Stimulated activated CD8-positive, alpha-beta memory T cell treated with anti-CD3 and anti-CD28 coated beads, Interleukin-2, amount 100 ng/mL, for 48 hours (primary cell): ENCODE results near the gene ETS1.
A peak's percentile ranks its signal among the peaks of the same experiment; 100 is the strongest.

Source experiments
- DNase-seq, 2 donors: peaks; one replicate each; pipeline ENCODE4 v3.0.0-alpha.2; 2020; ENCODE audit warnings: low read depth in 2 of 2

ETS1 gene

DNA sequence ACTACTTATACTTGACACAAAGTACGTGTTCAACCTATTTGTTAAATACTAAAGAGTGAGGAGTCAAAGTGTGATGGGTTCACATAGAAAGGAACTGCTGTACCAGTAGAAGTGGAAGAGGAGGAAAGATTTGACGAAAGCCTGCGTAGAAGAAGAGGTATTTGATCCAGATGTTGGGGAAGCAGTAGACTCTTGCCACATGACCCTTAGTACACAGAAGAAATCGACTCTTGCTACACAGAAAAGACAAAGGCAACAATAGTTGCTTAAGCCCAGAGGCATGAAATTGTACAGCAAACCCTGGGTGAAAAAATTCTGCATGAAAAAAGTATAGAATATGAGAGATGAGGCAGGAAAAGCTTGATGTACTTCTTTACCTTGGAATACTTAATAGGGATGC is 152.9 kb downstream of the ETS1 start:
- no peak for DNase-seq

DNA sequence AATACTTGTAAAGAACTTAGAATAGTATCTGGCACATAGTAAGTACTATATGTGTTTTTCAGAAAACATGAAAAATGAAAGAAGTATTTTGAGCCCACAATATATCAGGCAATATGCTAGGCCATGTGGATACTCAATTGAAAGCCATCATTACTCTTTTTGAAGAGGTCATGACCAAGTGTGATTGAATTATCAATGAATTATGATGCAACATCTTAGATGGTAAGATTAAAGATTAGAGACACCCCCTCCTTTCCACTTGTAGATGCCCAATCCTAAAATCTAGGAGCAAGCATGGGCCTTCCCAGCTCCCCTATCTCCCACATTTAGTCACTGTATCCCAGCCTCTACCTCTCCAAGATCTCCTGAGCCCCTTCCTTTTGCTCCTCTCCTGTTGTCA is 154.4 kb downstream of the ETS1 start:
- DNase-seq: no peak

DNA sequence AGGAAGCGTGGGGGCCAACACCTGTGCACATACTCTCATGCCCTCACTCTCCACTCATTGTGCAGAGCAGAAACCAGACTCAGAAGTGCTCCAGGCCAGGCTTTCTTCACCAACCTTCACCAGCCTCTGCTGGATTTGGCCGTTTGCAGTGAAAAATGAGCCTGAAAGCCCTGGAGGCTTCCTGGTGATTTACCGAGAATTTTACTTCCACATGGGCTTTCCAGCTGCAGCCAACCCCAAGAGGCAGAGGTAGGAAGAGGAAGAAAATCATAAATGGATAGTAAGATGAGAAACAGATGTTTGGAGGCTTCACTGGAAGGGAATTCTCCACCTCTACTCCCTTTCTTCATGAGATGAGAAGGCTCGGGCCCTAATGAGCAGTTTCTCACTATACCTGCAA is 155.4 kb downstream of the ETS1 start:
- no peak for DNase-seq

DNA sequence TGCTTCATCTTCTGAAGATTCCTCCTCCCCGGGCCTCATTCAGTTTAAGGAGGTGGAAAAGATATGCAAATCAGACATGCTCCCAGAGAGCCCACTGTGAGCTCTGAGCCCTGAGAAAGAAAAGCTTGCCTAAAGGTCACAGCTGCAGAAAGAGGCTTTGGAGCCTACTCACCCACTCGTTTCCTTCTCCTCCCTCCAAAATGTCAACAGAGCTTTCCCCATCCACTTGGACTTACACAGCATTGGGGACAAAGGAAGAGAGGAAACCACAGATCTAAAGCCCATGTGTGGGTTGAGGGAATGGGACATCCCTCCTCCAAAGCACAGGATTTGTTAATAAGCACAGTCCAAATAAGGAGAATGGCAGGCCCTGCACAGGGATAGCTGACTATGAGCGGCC is 158.4 kb downstream of the ETS1 start:
- no peak for DNase-seq

DNA sequence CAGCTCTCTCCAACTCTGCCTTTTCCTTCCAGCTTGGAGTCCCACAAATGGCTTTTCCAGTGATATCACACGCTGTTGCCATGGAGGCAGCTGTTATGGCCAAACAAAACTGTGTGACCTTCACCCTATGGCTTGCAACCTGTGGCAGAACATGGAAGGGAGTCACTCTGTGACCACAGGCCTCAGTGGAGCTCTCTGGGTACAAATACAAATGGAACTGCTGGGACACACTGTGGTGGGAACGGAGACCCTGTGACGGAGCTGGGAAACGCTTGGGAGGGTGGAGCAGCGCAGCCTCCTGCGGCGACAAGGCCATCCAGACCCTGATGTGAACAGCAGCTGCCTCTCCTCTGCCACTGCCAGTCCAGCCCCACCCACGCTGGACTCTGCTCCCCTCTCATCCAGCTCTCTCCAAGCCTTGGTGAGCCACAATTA is 162.5 kb downstream of the ETS1 start:
- DNase-seq: no peak

DNA sequence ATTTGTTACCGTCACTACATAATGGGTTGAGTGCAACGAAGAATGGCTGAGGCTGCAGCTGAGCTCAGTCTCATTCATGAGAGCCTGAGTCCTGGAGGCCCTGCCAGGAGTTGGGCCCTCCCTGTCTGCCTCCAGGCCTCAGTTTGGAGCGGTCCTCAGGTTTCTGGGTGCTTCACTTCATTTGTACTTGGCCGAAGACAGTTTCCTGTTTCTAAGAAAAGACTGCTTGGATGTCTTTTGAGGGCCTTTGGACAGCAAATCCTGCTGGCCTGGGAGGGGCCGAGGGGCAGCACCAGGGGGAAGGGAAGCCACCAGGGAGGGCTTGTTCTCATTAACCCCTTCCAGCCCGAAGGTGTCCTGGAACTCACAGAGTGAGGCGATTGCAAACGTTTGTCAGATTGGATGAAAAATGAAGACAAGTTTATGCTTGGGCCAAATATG is 163.1 kb downstream of the ETS1 start:
- no peak for DNase-seq

DNA sequence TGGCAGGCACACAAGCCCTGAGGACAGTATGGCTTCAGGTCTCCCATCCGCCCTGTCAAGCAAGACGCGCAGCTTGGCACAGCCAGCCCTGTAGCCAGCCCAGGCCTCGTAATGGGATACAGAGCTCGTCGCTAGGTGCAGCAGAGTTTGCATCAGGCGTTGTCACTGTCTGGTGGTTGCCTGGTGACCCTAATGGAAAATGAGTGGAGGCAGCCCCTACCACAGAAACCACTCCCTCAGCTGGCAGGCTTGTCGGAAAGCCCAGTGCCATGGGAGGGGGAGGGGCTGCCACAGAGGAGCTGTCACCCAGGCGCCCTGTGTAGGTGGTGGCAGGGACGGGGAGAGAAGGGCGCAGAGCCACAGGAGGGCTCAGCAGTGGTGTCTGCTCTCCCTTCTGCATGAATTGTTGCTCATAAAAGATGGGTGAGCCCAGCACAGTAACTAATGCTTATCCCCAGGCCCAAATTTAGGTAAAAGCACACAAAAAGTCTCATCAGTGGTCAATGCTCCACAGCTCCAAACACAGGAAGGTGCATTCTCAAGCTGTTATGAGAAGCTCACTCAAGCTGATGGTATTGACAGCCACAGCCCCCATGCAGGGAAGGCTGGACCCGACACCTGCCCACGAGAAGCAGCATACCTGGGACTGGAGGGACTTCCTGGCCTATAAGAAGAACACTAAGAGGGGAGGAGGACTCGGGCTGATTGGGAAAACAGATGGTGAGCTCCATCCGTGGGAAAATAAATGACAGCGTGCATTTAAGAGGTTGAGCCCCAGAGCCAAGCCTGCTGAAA is 164.6 kb downstream of the ETS1 start:
- DNase-seq: peak; percentile 88 to 93

DNA sequence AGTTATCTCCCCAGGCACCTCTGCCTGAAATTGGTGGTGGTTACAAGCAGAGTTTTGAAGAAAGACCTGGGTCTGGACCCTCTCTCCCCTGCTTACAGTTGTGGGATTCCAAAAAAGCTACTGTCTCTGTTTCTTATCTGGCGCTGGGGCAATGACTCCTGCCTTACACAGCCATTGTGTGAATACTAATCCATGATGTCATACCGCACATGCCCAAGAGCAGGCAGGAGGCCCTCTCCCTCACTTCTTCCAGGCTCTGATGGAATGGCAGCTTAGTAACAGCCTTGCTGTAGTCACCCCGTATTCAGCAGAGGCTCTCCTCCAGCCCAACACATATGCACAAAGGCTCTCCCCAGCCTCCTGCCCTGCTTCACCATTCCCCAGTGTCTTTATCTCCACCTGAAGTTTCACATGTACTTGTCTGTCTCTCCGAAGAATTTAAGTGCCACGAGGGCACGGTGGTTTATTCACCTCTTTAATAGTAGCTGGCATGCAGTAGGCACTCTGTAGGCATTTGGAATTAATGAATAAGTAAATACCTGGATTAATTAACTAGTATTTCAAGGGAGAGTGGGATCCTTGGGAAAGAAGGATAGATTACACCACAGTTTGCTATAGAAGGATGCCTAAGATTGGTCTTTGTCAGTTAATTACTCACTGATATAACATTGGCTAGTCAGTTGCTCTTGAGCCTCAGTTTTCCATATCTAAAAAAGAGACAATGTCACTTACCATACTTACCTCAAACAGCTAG is 165.6 kb downstream of the ETS1 start:
- no peak for DNase-seq

DNA sequence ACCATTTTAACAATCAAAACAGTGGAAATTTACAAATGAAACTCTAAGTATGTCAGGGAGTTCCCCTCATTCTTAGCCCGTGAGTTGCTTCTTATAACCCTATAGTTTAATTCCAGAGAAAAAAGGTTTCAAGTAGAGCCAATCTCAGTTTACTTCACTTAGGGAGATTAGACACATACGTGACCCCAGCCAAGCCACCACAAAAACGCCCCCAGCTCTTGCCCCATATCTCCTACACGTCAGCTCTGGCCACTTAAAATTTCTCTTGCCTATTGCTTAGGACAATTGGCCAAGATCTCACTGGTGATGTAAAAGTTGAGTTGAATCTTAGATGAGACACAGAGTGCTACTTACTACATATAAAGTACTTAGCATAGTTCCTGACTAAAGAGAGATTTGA is 166.4 kb downstream of the ETS1 start:
- no peak for DNase-seq

DNA sequence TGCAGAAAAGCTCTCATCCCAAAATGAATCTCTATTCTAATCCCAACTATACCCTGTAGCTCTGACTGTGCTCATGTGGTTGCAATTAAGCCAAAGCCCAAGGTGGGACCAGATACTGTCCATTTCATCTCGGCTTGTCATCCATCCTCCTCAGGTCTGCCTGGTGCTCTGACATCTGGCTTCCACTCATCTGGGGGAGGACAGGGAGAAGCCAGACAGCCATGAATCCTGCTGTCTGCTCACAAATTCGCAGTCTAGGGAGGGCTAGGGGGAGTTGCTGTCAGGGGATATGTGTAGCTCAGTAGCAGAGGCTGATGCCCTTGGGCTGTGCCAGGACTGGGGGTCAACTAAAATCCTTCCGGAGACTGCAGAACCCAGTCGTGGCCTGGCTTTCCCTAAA is 167.1 kb downstream of the ETS1 start:
- no peak for DNase-seq

DNA sequence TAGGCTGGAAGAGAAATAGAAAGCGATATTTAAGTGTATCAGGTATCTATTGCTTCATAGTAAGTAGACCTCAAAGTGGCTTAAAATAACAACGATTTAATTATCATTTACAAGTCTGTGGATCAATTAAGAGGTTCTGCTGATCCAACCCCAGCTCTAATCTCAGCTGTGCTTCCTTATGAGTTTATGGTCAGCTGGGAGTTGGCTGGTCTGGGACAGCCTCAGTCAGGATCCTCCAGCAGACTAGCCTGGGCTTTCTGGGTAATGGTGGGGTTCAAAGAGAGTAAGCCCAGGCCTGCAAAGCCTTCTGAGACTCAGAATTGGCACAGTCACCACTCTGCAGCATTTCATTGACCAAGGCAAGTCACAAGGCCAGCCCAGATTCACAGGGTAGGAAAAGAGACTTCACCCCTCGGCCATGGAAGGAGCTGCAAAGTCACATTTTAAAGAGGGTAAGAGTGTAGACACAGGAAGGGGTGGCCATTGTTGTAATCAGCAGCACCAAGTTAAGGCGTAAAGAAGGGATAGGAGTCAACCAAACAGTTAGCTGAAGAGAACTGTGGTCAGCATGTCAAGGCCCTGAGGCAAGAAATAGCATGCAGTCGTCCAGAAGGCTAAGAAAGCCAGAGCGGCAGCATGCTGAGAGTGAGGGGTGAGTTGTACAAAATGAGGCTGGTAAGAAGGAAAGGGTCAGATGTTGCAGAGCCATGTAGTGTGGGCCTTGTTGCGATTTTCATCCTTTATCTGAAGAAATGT is 168.2 kb downstream of the ETS1 start:
- DNase-seq: no peak

DNA sequence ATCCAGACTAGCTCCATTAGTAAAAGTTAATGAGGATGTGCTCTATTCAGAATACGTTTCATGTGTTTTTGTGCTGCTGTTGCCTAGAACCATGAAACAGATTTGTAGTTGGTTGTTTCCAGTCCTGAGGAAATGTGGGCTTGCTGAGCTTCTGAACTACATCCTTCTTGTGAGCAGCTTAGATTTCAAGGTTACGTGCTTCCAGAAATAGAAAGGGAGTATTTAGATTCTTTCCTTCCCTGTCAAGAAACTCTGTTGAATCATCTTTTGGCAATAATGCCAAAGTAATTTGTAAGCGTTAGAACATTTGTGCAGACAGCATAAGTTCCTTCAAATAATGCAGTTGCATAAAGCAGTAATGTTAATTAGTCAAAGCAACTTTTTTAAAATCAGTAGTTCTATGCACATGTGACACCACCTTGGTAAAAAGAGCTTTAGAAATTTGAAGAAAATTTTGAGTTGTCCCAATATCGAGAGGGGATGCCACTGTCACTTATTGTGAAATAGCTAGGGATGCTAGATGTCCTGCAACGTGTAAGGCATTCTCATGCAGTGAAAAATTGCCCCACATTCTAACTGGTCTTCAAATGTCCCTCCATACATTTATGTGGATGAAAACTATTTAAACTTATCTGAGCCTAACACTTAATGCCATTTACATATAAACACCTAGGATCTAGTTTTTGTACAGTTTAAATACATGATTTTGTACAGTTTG is 169.6 kb downstream of the ETS1 start:
- no peak for DNase-seq

DNA sequence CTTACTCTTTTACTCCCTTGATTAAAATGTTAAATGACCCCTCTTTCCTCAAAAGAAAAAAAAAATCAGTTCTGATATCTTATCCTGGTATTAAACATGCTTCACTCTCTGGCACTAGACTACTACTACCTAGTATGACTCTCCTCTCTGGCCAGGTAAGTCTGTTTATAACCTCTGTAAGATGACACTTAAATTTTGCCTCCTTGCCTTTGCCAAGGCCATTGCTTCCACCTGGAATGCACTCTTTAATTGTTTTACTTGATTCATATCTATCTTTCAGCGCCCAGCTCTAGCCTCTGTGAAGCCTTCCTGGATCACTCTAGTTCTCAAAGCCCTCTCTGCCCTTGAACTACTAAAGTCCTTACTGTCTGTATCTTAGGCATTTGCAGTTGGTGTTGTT is 170.4 kb downstream of the ETS1 start:
- DNase-seq: no peak

DNA sequence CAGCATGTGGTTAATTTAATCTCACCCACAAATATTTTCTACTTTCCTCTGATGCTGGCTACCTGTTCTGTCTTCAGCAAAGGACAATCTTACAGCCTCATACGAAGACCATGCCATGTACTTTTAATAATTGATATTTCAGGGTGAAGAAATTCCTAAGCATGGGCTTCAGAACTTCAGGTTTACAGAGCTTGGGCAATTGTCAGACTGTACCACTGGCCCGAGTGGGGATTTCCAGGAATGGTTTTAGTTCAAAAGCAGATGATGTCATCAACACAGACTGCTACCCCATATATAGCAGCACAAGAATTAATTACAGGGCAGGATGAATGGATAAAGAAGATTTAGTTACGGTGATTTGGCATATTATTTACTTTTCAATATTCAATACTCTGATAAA is 171.8 kb downstream of the ETS1 start:
- no peak for DNase-seq

DNA sequence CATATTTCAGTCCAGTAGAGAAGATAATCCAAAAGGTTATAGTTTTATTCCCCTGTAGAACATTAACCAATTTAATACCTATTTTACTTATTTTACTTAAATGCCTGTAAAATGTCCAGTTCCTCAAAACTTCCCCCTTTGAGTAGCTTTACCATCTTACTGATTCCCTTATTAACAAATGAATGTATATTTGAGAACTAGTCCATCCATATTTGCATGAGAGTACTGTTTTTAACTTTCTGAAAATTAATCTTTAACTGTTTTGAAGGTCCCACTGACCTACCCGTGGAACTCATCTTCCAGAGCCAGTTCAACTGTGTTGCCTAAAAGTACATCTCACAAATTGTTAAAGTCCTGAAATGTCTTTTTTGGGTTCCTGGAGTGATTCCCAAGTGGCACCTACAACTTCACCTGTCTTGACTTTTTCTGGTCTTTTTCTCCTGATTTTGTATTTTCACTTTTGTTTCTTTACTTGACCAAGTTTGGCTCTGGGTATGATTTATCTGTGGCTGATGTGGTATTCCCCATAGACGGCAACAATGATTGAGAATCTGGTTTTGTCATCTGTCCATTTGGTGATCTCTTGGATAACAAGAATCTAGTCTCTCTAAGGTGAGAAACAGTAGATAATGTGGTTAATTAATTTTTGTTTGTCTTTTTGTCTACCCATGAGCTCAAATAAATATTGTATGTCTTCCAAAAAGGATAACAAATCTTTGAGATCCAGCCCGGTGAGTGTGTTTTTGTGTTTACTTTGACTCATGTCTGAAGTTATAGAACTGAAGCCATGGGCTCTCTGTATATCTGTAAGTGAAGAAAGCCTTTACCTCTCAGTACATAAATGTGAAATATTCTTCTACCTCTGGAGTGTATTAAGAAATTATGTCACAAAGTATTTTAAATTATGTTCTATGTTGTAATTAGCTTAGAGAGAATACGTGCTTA is 174.2 kb downstream of the ETS1 start:
- no peak for DNase-seq

DNA sequence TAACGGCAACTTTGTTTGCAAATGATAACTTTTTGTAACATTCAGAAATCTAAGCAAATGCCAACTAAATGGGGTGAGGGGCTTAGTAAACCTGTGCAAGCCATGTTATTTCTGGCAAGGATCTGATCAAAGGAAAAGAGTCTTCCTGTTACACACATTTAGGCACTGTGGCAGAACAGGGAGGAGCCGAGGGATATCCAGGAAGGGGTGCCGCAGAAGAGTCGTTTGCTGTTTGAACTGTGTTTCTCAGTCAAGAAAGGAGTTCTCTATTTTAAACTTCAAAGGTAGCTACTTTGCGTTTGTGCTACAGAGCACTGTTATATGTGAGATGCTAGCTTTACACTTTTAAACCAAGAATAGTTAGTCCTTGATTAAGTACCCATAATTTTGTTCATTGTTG is 175.5 kb downstream of the ETS1 start:
- no peak for DNase-seq

DNA sequence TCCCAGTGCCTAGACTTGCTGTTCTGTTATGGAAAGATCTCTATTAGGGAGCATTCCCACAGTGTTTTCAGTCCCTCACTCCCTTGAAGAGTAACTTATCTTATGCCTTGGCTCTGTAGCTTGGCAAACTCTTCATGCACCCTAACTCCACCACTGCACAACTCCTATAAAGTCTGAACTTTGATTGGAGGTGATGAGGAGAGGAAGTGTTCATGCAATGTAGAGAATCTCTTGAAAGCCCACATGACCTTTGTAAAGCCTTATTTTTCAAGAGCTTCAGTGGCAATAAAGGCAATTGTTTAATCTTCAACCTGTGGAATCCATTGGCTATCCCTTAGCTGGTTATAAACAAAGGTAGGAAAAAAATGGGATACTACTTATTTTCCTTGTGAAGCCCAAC is 176.2 kb downstream of the ETS1 start:
- DNase-seq: no peak

DNA sequence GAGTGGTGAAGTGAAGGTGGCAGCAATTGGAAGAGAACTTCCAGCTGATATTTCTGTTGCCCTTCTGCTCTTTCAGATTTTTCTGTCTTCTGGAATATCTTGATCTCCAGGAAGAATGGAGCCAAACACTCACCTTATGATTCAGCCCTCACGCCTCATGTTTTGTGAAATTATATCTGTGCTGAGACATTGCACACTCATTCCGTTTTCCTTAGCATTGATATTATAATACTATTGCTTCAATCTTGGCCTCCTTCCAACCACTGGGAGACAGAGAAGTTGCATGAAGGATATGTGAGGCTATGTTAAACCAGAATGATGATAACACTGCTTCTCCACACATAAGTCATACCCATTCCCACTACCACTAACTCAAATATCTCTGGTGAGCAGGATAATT is 177.9 kb downstream of the ETS1 start:
- DNase-seq: no peak
